Activated naive CD8-positive, alpha-beta T cell (primary cell): ENCODE data around the gene NUAK1.
"Not testable (repeated sequence)": the region's sequence is repeated elsewhere in the genome, so short reads cannot be mapped to it uniquely, and the experiment has no call there.

Experiments used
- H3K27ac Mint-ChIP-seq: one replicate; pipeline ENCODE4 v1.8.0; 2021; ENCODE audit warnings: mixed read lengths
- H3K27me3 Mint-ChIP-seq: one replicate; pipeline ENCODE4 v1.8.0; 2021; ENCODE audit warnings: mixed read lengths
- H3K36me3 Mint-ChIP-seq: one replicate; pipeline ENCODE4 v1.8.0; 2021; ENCODE audit warnings: mixed read lengths
- H3K4me1 Mint-ChIP-seq: one replicate; pipeline ENCODE4 v1.8.0; 2021; ENCODE audit warnings: low read depth, mixed read lengths
- H3K4me3 Mint-ChIP-seq: one replicate; pipeline ENCODE4 v1.8.0; 2021; ENCODE audit warnings: mild to moderate bottlenecking, mixed read lengths
- H3K9me3 Mint-ChIP-seq: one replicate; pipeline ENCODE4 v1.8.0; 2021; ENCODE audit warnings: low read depth, mixed read lengths

The NUAK1 gene

DNA sequence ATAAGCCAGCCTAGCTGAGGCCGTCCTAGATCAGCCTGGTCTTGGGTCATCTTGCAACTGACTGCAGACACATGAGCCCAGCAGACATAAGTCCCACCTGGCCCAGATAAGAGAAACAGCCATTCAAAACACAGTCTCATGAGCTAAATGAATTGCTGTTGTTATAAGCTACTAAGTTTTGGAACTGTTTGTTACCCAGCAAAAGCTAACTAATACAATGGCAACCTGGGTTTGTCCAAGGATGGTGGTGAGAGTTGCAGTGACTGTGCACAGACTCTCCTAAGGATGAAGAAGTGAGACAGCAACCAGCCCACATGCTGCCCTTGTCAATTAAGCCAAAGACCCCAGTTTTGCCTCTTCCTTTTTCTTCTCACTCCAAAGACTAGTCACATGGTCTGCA, 22.2 kb upstream of the NUAK1 start:
- no peak overlapping the region for H3K27ac Mint-ChIP-seq
- H3K27me3 Mint-ChIP-seq = peaks cover 20% of the 10 kb centered on the region
- no peaks in the 10 kb centered on the region for H3K36me3 Mint-ChIP-seq
- peaks cover 7% of the 10 kb centered on the region for H3K9me3 Mint-ChIP-seq
- H3K4me3 Mint-ChIP-seq = no peak overlapping the region
- no peaks in the 10 kb centered on the region for H3K4me1 Mint-ChIP-seq

DNA sequence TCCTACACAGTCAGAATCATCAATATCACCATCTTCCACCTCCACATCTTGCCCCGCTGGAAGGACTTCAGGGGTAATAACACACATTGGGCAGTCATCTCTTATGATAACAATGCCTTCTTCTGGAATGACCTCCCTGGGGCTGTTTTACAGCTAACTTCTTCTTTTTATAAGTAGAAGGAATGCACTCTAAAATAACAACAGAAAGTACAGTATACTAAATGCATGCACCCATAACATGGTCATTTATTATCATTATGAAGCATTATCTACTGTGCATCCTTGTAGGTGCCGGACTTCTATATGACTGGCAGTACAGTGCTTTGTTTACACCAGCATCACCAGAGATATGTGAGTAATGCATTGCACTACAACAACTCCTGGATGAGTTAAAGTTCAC, 19.0 kb upstream of the NUAK1 start:
- Mint-ChIP-seq H3K4me1 (no peaks in the 10 kb centered on the region), H3K36me3 (no peaks in the 10 kb centered on the region), H3K27me3 (peaks cover 18% of the 10 kb centered on the region), H3K9me3 (peaks cover 7% of the 10 kb centered on the region), H3K27ac (no peak overlapping the region), H3K4me3 (no peak overlapping the region)

DNA sequence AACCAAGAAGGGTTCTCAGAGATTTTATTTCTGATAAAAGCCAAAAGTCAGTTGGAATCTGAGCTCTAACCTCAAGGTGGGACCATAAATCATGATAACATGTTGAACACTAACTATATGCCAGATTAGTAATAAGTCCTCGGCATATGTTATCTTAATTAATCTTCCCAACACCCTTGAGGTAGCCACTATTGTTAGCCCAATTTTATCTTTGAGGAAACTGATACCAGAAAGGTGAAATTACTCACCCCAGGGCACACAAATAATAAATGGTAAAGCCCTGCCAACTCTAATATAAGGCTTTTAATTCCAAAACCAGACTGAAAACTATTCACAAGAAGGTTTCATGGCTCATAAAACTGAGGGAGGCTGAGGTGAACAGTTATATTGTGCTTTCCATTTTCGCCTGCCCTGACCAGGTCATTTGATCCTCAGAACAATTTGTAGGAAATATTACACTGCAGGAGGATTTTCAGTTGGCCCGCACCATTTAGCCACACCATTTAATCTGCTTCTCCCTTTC, 16.1 kb upstream of the NUAK1 start:
- peaks cover 12% of the 10 kb centered on the region for H3K27me3 Mint-ChIP-seq

DNA sequence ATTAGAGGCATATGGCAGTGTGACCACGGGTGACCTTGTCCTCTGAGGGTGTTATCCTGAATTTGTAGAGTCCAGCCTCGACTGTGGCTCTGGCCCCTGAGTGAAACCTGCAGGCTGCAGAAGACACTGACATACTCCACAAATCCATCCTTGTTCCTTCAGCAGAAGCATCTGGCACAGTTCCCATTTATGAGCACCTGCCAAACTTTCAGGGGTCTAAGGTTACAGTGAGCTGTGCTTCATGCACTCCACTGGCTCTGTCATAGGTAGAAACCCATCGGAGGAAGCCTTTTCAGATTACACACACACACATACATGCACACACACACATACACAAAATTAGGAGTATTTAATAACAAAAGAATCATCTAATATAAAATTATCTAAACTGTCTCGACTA, 13.6 kb upstream of the NUAK1 start:
- Mint-ChIP-seq H3K27ac (no peak overlapping the region), H3K36me3 (no peaks in the 10 kb centered on the region), H3K9me3 (no peaks in the 10 kb centered on the region), H3K4me3 (no peak overlapping the region), H3K27me3 (peaks cover 14% of the 10 kb centered on the region), H3K4me1 (no peaks in the 10 kb centered on the region)

More for the DNA sequence above, 16.1 kb upstream of the NUAK1 start:
- Mint-ChIP-seq H3K27ac (no peak overlapping the region), H3K9me3 (no peaks in the 10 kb centered on the region), H3K4me3 (no peak overlapping the region), H3K4me1 (no peaks in the 10 kb centered on the region), H3K36me3 (no peaks in the 10 kb centered on the region)

DNA sequence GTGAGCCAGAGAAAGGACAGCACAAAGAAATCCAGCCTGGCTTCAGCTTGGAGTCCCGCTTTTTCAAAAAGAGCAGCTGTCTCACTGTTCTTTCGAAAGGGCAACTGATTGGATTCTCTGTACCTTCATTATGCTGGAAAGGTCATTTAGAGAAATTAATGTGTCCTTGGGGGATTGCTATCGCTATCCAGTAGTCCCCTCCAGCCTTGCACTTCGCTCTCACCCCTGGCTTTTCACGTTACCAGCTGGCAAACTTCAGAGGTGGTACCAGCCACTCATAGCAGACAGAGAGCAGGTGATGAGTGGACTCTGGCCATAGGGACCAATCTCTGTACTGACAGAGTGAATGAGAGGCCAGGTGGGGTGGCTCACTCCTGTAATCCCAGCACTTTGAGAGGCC, 11.8 kb upstream of the NUAK1 start:
- Mint-ChIP-seq H3K36me3 (no peaks in the 10 kb centered on the region), H3K27me3 (peaks cover 19% of the 10 kb centered on the region), H3K4me1 (no peaks in the 10 kb centered on the region), H3K27ac (no peak overlapping the region), H3K4me3 (no peak overlapping the region), H3K9me3 (no peaks in the 10 kb centered on the region)

DNA sequence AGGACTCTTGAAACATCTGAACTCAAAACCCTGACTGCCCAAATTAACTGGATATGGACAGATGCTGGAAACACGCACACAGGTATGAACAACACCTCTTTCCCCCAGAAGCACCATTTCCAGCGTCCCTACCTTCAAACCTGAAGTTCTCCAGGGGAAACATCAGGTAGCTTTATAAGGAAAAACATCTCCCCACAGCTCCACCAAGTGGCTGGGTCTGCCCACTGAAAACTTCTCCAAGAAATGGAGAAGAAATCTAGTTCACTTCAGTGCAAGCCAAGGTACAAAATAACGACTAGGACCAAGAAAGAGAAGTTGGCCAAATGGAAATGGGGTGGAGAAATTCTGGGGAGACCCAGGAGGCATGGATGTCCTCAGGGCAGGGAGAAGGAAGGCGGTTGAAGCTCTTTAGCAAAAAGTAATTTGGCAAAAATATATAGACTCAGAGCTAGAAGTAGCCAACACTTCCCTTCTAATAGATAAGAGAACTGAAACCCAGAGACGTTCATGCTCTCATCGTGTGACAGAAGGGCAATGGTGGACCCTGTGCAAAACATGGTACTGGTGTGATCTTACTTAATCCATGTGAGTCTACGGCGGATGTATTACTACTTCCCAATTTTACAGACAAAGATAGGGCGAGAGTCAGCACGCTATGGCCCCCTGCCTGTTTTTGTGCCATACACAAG, 10.5 kb upstream of the NUAK1 start:
- Mint-ChIP-seq H3K36me3 (no peaks in the 10 kb centered on the region), H3K27me3 (peaks cover 21% of the 10 kb centered on the region), H3K27ac (no peak overlapping the region)

DNA sequence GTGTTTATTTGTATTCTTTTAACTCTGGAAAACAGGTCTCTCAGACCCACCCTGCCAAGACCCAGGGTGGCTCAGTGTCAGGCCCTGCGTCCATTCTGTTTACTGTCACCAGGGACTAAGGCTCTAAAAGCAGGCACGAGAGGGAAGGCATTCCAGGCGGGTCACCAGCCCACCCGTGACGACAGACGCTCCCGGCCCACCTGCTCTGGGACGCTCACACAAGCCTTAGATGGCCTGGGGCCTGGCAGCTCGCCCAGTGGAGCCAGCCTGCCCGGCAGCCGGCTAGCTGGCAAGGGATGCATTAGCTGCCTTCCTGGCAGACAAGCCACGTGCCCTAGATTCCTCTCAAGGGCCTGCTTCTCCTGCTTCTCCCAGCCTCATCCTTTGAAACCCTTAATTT, 9.2 kb upstream of the NUAK1 start:
- H3K36me3 Mint-ChIP-seq = no peaks in the 10 kb centered on the region
- no peak overlapping the region for H3K4me3 Mint-ChIP-seq
- H3K4me1 Mint-ChIP-seq = no peaks in the 10 kb centered on the region
- no peaks in the 10 kb centered on the region for H3K9me3 Mint-ChIP-seq
- H3K27ac Mint-ChIP-seq = no peak overlapping the region
- peaks cover 18% of the 10 kb centered on the region for H3K27me3 Mint-ChIP-seq

More for the DNA sequence above, 10.5 kb upstream of the NUAK1 start:
- no peaks in the 10 kb centered on the region for H3K9me3 Mint-ChIP-seq
- no peaks in the 10 kb centered on the region for H3K4me1 Mint-ChIP-seq
- no peak overlapping the region for H3K4me3 Mint-ChIP-seq

DNA sequence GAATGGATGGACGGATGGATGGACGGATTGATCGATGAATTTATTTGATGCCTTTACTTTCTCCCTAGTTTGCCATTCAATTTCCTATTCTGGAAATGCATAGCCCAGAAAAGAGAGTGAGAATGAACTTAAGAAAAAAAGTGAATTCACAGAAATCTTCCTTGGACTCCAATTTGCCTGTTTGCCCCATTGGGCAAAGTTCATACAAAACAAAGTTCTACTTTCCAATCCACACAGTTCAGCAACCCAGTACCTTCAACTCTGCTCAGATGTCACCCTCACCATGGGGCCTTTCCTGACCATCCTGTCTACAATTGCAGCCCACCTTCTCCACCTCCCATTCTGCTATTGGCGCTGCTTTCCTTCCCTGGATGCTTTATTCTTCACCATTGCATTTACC, 8.2 kb upstream of the NUAK1 start:
- Mint-ChIP-seq H3K27ac (no peak overlapping the region), H3K9me3 (no peaks in the 10 kb centered on the region), H3K36me3 (no peaks in the 10 kb centered on the region), H3K27me3 (peaks cover 23% of the 10 kb centered on the region), H3K4me3 (no peak overlapping the region), H3K4me1 (no peaks in the 10 kb centered on the region)

DNA sequence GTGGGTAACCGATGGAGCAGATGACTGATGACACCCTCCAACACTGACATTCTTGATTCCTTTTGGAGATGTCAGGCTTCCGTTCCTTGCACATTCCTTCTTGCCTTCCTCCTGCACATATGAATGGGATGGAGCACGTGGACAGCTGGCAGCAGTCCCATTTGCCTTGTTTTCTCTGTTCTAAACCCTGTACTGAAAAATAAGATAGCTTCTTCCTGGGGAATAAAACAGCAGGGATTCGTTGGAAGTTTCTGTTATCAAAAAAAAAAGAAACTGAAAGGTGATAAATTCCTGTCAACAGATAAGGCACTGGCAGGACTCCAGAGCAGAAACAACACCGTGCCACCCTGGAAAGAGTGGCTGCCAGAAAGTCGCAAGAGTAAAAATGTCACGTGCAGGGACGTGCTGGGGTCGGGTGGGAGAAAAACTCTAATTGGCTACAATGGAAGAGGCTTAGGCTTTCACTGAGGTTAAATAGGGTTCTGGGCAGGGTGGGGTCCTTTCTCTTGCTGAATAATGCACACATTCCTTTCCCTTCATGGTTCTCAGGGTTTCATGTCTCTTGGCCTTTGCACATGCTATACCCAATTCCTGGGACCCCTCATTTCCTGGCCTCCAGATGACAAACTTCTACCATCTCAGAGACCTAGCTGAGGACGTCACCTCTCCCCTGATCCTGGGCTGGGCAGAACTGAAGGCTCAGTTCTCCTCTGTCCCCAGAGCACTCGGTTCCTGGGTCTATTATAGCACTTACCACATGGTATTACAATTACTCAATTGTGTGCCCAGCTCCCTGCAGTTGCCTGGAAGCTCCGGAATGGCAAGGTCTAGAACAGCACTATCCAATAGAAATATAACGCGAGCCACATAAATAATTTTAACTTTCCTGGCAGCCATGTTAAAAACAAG, 7.0 kb upstream of the NUAK1 start:
- H3K36me3 Mint-ChIP-seq = no peaks in the 10 kb centered on the region
- no peaks in the 10 kb centered on the region for H3K9me3 Mint-ChIP-seq
- H3K4me3 Mint-ChIP-seq = no peak overlapping the region
- H3K4me1 Mint-ChIP-seq = no peaks in the 10 kb centered on the region
- H3K27me3 Mint-ChIP-seq = peaks cover 29% of the 10 kb centered on the region
- no peak overlapping the region for H3K27ac Mint-ChIP-seq

DNA sequence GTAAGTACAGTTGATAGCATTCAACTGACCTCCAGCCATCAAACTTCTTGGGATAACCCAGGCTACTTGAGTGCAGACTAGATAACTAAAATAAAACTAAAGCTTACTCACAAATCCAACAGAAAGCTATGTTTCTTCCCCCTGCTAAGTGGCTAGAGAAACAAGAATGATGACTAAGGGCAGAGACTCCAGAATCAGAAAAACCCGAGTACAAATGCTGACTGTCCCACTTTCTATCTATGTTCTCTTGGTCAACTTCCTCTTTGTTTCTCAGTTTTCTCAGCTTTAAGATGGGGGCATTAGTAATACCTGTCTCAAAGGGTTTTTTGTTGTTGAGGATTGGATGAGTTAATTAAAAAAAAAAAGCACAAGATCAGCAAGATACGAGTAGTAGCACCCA, 6.1 kb upstream of the NUAK1 start:
- no peak overlapping the region for H3K27ac Mint-ChIP-seq
- peaks cover 34% of the 10 kb centered on the region for H3K27me3 Mint-ChIP-seq

DNA sequence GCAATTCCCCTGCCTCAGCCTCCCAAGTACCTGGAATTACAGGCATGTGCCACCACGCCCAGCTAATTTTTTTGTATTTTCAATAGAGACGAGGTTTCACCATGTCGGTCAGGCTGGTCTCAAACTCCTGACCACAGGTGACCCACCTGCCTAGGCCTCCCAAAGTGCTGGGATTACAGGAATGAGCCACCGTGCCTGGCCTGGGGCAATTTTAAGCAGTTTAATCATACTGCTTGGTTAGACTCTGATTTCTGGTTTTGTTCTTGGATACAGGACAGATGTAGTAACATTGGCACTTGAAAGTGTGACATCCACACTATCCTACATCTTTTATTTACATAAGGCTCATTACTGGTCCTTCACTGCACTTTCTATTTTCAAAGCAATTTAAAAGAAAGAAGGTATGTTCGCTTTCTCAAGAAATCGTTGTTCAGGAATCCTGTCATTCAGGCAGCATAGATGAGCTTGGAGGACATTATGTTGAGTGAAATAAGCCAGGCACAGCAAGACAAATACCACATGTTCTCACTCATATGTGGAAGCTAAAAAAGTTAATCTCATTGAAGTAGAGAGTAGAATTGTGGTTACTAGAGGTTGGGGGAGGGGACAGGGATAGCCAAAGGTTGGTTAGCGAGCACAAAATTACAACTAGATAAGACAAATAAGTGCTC, 4.0 kb upstream of the NUAK1 start:
- no peak overlapping the region for H3K27ac Mint-ChIP-seq
- no peaks in the 10 kb centered on the region for H3K9me3 Mint-ChIP-seq
- peaks cover 8% of the 10 kb centered on the region for H3K4me1 Mint-ChIP-seq
- H3K4me3 Mint-ChIP-seq = no peak overlapping the region
- peaks cover 34% of the 10 kb centered on the region for H3K27me3 Mint-ChIP-seq
- H3K36me3 Mint-ChIP-seq = no peaks in the 10 kb centered on the region

More for the DNA sequence above, 6.1 kb upstream of the NUAK1 start:
- Mint-ChIP-seq H3K4me1 (peaks cover 4% of the 10 kb centered on the region), H3K4me3 (no peak overlapping the region), H3K9me3 (no peaks in the 10 kb centered on the region), H3K36me3 (no peaks in the 10 kb centered on the region)

DNA sequence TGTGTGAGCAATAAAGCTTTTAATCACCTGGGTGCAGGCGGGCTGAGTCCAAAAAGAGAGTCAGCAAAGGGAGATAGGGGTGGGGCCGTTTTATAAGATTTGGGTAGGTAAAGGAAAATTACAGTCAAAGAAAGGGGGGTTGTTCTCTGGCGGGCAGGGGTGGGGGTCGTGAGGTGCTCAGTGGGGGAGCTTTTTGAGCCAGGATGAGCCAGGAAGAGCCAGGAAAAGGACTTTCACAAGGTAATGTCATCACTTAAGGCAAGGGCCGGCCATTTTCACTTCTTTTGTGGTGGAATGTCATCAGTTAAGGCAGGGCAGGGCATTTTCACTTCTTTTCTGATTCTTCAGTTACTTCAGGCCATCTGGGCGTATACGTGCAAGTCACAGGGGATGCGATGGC, 3.2 kb upstream of the NUAK1 start:
- H3K4me3 Mint-ChIP-seq, H3K9me3 Mint-ChIP-seq, H3K36me3 Mint-ChIP-seq, H3K27ac Mint-ChIP-seq: not testable (repeated sequence)
- peaks cover 39% of the 10 kb centered on the region for H3K27me3 Mint-ChIP-seq
- H3K4me1 Mint-ChIP-seq = peaks cover 12% of the 10 kb centered on the region

DNA sequence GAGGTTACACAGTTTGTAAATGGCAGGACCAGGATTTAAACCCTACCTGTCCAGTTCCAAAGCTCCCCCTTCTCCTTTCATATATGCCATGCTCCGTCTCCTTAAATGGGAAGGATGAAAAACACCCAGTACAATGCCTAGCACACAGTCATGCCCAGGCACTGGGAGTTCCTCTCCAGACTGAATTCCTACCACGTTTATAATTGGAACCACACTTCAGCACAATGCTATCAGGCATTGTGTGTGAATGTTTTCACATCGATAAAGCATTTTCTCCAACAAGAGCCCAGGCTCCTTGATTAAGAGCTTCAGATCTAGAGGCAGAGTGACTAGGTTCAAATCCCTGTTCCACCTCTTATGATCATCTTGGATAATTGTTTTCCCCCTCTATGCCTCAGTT, 2.7 kb upstream of the NUAK1 start:
- Mint-ChIP-seq H3K4me3 (no peak overlapping the region), H3K9me3 (no peaks in the 10 kb centered on the region), H3K36me3 (no peaks in the 10 kb centered on the region), H3K27me3 (peaks cover 43% of the 10 kb centered on the region), H3K4me1 (peaks cover 13% of the 10 kb centered on the region), H3K27ac (no peak overlapping the region)

DNA sequence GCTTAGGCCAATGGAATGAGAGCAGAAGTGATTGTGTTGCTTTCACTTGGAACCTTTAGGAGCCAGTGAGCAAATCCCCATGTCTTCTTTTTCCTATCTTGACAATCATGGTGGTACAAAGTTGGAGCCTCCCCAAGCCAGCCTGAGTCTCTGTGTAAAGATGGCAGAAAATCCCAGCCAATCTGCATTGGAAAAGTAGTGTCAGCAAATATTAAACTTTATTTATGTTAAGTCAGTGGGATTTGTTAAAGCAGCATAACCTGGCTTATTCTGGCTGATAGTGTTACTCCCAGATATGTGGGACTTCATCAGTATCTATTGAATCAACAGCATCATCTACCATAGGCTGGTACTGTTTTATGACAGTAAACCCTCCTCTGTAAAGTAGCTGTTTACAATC, 2.2 kb upstream of the NUAK1 start:
- no peaks in the 10 kb centered on the region for H3K36me3 Mint-ChIP-seq
- peak overlapping the region; percentile 56 for H3K4me3 Mint-ChIP-seq
- no peaks in the 10 kb centered on the region for H3K9me3 Mint-ChIP-seq
- H3K27me3 Mint-ChIP-seq = peaks cover 44% of the 10 kb centered on the region
- H3K4me1 Mint-ChIP-seq = peaks cover 16% of the 10 kb centered on the region
- no peak overlapping the region for H3K27ac Mint-ChIP-seq
